CD8-positive, alpha-beta memory T cell (primary cell): ENCODE measurements around the gene ANXA1. TPM values are rescaled to one million over a fixed set of nuclear protein-coding genes. Genes with fewer than 3 reads are reported as not detected.

Source experiments
- CTCF ChIA-PET: fragments of 350-600 bp; sonication (Branson Sonifier 250); formaldehyde crosslinking; loops from one replicate; lab custom pipeline; 2021; ENCODE audit warnings: antibody characterized with exemption; lab: Charles Lee
- POLR2A ChIA-PET: fragments of 350-600 bp; sonication (Branson Sonifier 250); formaldehyde crosslinking; loops from one replicate; lab custom pipeline; 2021; ENCODE audit warnings: antibody characterized with exemption; lab: Charles Lee
- DNase-seq, 5 donors: peaks; one replicate each; pipeline versions ENCODE4 v3.0.0 to v3.0.0-alpha.2; 2020 to 2022; ENCODE audit warnings: mixed read lengths in 1 of 5
- H3K27ac ChIP-seq: one replicate; pipeline ENCODE4 v1.7.0; 2013; ENCODE audit warnings: low read depth, mild to moderate bottlenecking, low read length, moderate library complexity
- H3K27me3 ChIP-seq: 2 replicates; pipeline ENCODE4 v1.7.0; 2013; ENCODE audit warnings: low read length, mild to moderate bottlenecking; ENCODE audit not compliant: insufficient read depth, poor library complexity, severe bottlenecking
- H3K36me3 ChIP-seq: 2 replicates; pipeline ENCODE4 v1.7.0; 2013; ENCODE audit warnings: mild to moderate bottlenecking, low read length, moderate library complexity; ENCODE audit not compliant: insufficient read depth
- H3K4me1 ChIP-seq: 2 replicates; pipeline ENCODE4 v1.7.0; 2013; ENCODE audit warnings: mild to moderate bottlenecking, low read length, moderate library complexity; ENCODE audit not compliant: insufficient read depth
- H3K4me3 ChIP-seq: 2 replicates; pipeline ENCODE4 v1.7.0; 2013; ENCODE audit warnings: mild to moderate bottlenecking, low read length
- H3K9me3 ChIP-seq: 2 replicates; pipeline ENCODE4 v1.7.0; 2013; ENCODE audit warnings: mild to moderate bottlenecking, low read length
- H3K27ac Mint-ChIP-seq, 8 donors: one replicate each; pipeline ENCODE4 v1.8.0; 2020 to 2021; ENCODE audit warnings: mixed read lengths in 8 of 8, mild to moderate bottlenecking in 6 of 8, inconsistent platforms in 3 of 8, moderate library complexity in 3 of 8
- H3K27me3 Mint-ChIP-seq, 2 donors: one replicate each; pipeline ENCODE4 v1.8.0; 2020 to 2021; ENCODE audit warnings: mixed read lengths in 2 of 2, mild to moderate bottlenecking in 1 of 2, moderate library complexity in 1 of 2
- H3K36me3 Mint-ChIP-seq, 3 donors: one replicate each; pipeline ENCODE4 v1.8.0; 2020 to 2021; ENCODE audit warnings: mixed read lengths in 3 of 3, inconsistent platforms in 1 of 3, mild to moderate bottlenecking in 1 of 3
- H3K4me1 Mint-ChIP-seq, 3 donors: one replicate each; pipeline ENCODE4 v1.8.0; 2020 to 2021; ENCODE audit warnings: mixed read lengths in 3 of 3, inconsistent platforms in 1 of 3, mild to moderate bottlenecking in 1 of 3
- H3K4me3 Mint-ChIP-seq, 7 donors: one replicate each; pipeline ENCODE4 v1.8.0; 2020 to 2021; ENCODE audit warnings: mixed read lengths in 7 of 7, mild to moderate bottlenecking in 6 of 7, moderate library complexity in 4 of 7, inconsistent platforms in 2 of 7
- H3K9me3 Mint-ChIP-seq, 5 donors: one replicate each; pipeline ENCODE4 v1.8.0; 2020 to 2022; ENCODE audit warnings: mixed read lengths in 5 of 5, mild to moderate bottlenecking in 3 of 5, moderate library complexity in 2 of 5, inconsistent platforms in 1 of 5
- polyA plus RNA-seq: library from polyadenylated mRNA; unstranded; fragments of 300-500 nt; fragmentation: Illumina TruSeq; gene quantifications from one replicate; pipeline ENCODE4 v1.2.3, GENCODE V29; 2021
- total RNA-seq, 2 experiments: library from RNA; stranded (reverse); gene quantifications; one replicate each; pipeline ENCODE4 v1.2.3, GENCODE V29; 2021

The ANXA1 gene
- total and polyA plus RNA-seq, 3 experiments from 2014 or later = 87.7 to 517 (median 93.2) TPM

GRCh38 chr9:73200694-73201452, 49.2 kb downstream of the ANXA1 start:
- peaks cover 3 to 19% of the 10 kb centered on the region in 2 donors for H3K27me3 Mint-ChIP-seq
- H3K36me3 ChIP-seq = no peaks in the 10 kb centered on the region
- H3K4me3 ChIP-seq = no peak overlapping the region
- H3K27ac Mint-ChIP-seq = no peak overlapping the region
- no peak overlapping the region for H3K27ac ChIP-seq
- DNase-seq = peak in 2 of 5 donors; percentile 5 to 8
- H3K4me3 Mint-ChIP-seq = no peak overlapping the region
- H3K4me1 ChIP-seq = no peaks in the 10 kb centered on the region
- no peaks in the 10 kb centered on the region for H3K27me3 ChIP-seq
- ChIA-PET POLR2A (no interaction called here), CTCF (interaction anchor here (0.7 to 2.2 kb wide), 4 partner anchors 14 to 1176 kb away, joined by 3 to 8 read pairs (median 4); no protein-coding TSS in a partner anchor)
- H3K9me3 ChIP-seq = no peaks in the 10 kb centered on the region
- H3K9me3 Mint-ChIP-seq = no peaks in the 10 kb centered on the region
- H3K36me3 Mint-ChIP-seq = no peaks in the 10 kb centered on the region
- H3K4me1 Mint-ChIP-seq = peaks cover 0 to 2% (median 0%) of the 10 kb centered on the region in 3 donors

- no peak overlapping the region for H3K27ac Mint-ChIP-seq
- Histone ChIP-seq H3K27ac (no peak overlapping the region), H3K9me3 (no peaks in the 10 kb centered on the region), H3K36me3 (no peaks in the 10 kb centered on the region), H3K27me3 (no peaks in the 10 kb centered on the region), H3K4me3 (no peak overlapping the region), H3K4me1 (no peaks in the 10 kb centered on the region)
- H3K27me3 Mint-ChIP-seq = peaks cover 3 to 15% of the 10 kb centered on the region in 2 donors
- DNase-seq = no peak
- peaks cover 0 to 2% (median 0%) of the 10 kb centered on the region in 3 donors for H3K4me1 Mint-ChIP-seq
- H3K4me3 Mint-ChIP-seq = no peak overlapping the region
- no peaks in the 10 kb centered on the region for H3K36me3 Mint-ChIP-seq
- ChIA-PET CTCF (no interaction called here), POLR2A (no interaction called here)
- H3K9me3 Mint-ChIP-seq = no peaks in the 10 kb centered on the region
These were observed 51.3 kb downstream of the ANXA1 start for GRCh38 chr9:73202980-73203379.

DNA sequence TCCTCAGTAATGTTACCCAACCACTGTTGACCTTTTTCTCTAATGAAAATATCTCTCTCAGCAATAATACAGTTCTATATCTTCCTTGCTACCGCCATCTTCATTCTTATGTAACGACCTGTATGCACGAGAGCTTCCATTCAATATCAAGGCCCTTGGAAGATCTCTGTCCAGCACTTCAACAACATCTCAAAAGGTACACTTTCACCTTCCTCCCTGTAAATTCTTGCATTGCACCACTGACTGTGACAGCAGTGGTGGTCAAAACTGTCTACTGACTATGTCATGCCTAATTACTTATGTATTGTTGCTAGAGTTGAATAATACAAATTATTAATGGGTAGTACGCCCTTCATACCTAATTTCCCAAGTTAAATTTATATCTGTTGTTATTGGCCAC, 53.3 kb downstream of the ANXA1 start:
- Histone ChIP-seq H3K4me1 (no peaks in the 10 kb centered on the region), H3K9me3 (no peaks in the 10 kb centered on the region), H3K27ac (no peak overlapping the region), H3K4me3 (no peak overlapping the region), H3K36me3 (no peaks in the 10 kb centered on the region), H3K27me3 (no peaks in the 10 kb centered on the region)
- POLR2A ChIA-PET = no interaction called here
- no peaks in the 10 kb centered on the region for H3K9me3 Mint-ChIP-seq
- peaks cover 1 to 7% of the 10 kb centered on the region in 2 donors for H3K27me3 Mint-ChIP-seq
- H3K36me3 Mint-ChIP-seq = no peaks in the 10 kb centered on the region
- no peak for DNase-seq
- no peak overlapping the region for H3K27ac Mint-ChIP-seq
- peaks cover 0 to 2% (median 0%) of the 10 kb centered on the region in 3 donors for H3K4me1 Mint-ChIP-seq
- CTCF ChIA-PET = no interaction called here
- H3K4me3 Mint-ChIP-seq = no peak overlapping the region

- H3K9me3 Mint-ChIP-seq = no peaks in the 10 kb centered on the region
- no peaks in the 10 kb centered on the region for H3K4me1 Mint-ChIP-seq
- no peaks in the 10 kb centered on the region for H3K36me3 Mint-ChIP-seq
- H3K27me3 Mint-ChIP-seq = peaks cover 0 to 1% of the 10 kb centered on the region in 2 donors
- H3K4me1 ChIP-seq = no peaks in the 10 kb centered on the region
- DNase-seq = no peak
- no peak overlapping the region for H3K27ac ChIP-seq
- no peaks in the 10 kb centered on the region for H3K36me3 ChIP-seq
- no peak overlapping the region for H3K27ac Mint-ChIP-seq
- H3K27me3 ChIP-seq = no peaks in the 10 kb centered on the region
- no peak overlapping the region for H3K4me3 Mint-ChIP-seq
- H3K9me3 ChIP-seq = no peaks in the 10 kb centered on the region
- ChIA-PET CTCF (no interaction called here), POLR2A (no interaction called here)
- no peak overlapping the region for H3K4me3 ChIP-seq
These were observed 55.2 kb downstream of the ANXA1 start for GRCh38 chr9:73206851-73207250.

GRCh38 chr9:73210886-73211666, 59.4 kb downstream of the ANXA1 start:
- CTCF ChIA-PET = no interaction called here

DNA sequence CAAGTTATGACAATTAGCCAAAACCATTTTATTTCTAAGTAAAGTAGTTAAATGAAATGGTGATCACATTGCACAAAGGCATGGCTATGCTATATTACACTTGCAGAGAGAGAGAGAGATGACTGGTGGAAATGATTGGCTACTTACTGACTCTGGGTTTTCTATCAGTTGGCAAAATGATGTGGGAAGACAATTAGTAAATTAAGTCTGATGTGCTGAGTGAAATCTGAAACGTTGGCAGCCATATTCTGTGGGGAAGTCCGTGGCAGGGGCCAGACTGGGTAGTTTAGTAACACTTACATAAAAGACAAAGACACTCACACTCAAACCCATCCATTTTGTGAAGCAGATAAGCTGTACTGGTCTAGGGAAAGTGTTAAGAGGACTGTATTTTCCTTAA, 61.6 kb downstream of the ANXA1 start:
- H3K36me3 Mint-ChIP-seq = no peaks in the 10 kb centered on the region
- CTCF ChIA-PET = no interaction called here

More at GRCh38 chr9:73210886-73211666, 59.4 kb downstream of the ANXA1 start:
- Mint-ChIP-seq H3K27ac (no peak overlapping the region), H3K27me3 (peaks cover 1 to 4% of the 10 kb centered on the region in 2 donors), H3K4me1 (peaks cover 0 to 5% (median 0%) of the 10 kb centered on the region in 3 donors), H3K9me3 (no peaks in the 10 kb centered on the region), H3K4me3 (no peak overlapping the region), H3K36me3 (no peaks in the 10 kb centered on the region)
- no peaks in the 10 kb centered on the region for H3K27me3 ChIP-seq
- no peak overlapping the region for H3K4me3 ChIP-seq
- no peaks in the 10 kb centered on the region for H3K9me3 ChIP-seq
- POLR2A ChIA-PET = no interaction called here
- no peaks in the 10 kb centered on the region for H3K36me3 ChIP-seq
- H3K4me1 ChIP-seq = no peaks in the 10 kb centered on the region
- no peak overlapping the region for H3K27ac ChIP-seq
- DNase-seq = no peak

GRCh38 chr9:73215249-73215648, 63.6 kb downstream of the ANXA1 start:
- no peaks in the 10 kb centered on the region for H3K4me1 ChIP-seq
- H3K27ac Mint-ChIP-seq = no peak overlapping the region
- CTCF ChIA-PET = interaction anchor here (1.6 kb wide), 1 partner anchor 14 kb away, joined by 4 read pairs; no protein-coding TSS in a partner anchor
- H3K36me3 Mint-ChIP-seq = no peaks in the 10 kb centered on the region
- H3K27ac ChIP-seq = no peak overlapping the region
- H3K9me3 ChIP-seq = no peaks in the 10 kb centered on the region
- H3K4me1 Mint-ChIP-seq = peaks cover 0 to 5% (median 0%) of the 10 kb centered on the region in 3 donors
- no peak overlapping the region for H3K4me3 ChIP-seq
- no peaks in the 10 kb centered on the region for H3K36me3 ChIP-seq
- H3K27me3 ChIP-seq = no peaks in the 10 kb centered on the region
- no peak for DNase-seq
- POLR2A ChIA-PET = no interaction called here
- peaks cover 3 to 25% of the 10 kb centered on the region in 2 donors for H3K27me3 Mint-ChIP-seq
- H3K9me3 Mint-ChIP-seq = no peaks in the 10 kb centered on the region
- no peak overlapping the region for H3K4me3 Mint-ChIP-seq

More for the DNA sequence above, 61.6 kb downstream of the ANXA1 start:
- POLR2A ChIA-PET = no interaction called here
- Histone ChIP-seq H3K4me3 (no peak overlapping the region), H3K9me3 (no peaks in the 10 kb centered on the region), H3K36me3 (no peaks in the 10 kb centered on the region), H3K27ac (no peak overlapping the region), H3K4me1 (no peaks in the 10 kb centered on the region), H3K27me3 (no peaks in the 10 kb centered on the region)
- Mint-ChIP-seq H3K27me3 (peaks cover 1 to 13% of the 10 kb centered on the region in 2 donors), H3K4me3 (no peak overlapping the region), H3K9me3 (no peaks in the 10 kb centered on the region), H3K4me1 (peaks cover 0 to 5% (median 0%) of the 10 kb centered on the region in 3 donors), H3K27ac (no peak overlapping the region)
- no peak for DNase-seq

- H3K36me3 ChIP-seq = no peaks in the 10 kb centered on the region
- Mint-ChIP-seq H3K9me3 (no peaks in the 10 kb centered on the region), H3K27me3 (peaks cover 3 to 30% of the 10 kb centered on the region in 2 donors), H3K36me3 (no peaks in the 10 kb centered on the region), H3K27ac (no peak overlapping the region), H3K4me1 (peaks cover 0 to 5% (median 0%) of the 10 kb centered on the region in 3 donors), H3K4me3 (no peak overlapping the region)
- no peaks in the 10 kb centered on the region for H3K9me3 ChIP-seq
- no peak overlapping the region for H3K4me3 ChIP-seq
- POLR2A ChIA-PET = no interaction called here
- H3K4me1 ChIP-seq = no peaks in the 10 kb centered on the region
- no peak overlapping the region for H3K27ac ChIP-seq
- DNase-seq = no peak
- H3K27me3 ChIP-seq = no peaks in the 10 kb centered on the region
- CTCF ChIA-PET = interaction anchor here (0.8 kb wide), 1 partner anchor 15 kb away, joined by 4 read pairs; no protein-coding TSS in a partner anchor
These were observed 64.4 kb downstream of the ANXA1 start for GRCh38 chr9:73216100-73216499.
